ENCODE measurements around the gene RCOR2. TPM values are rescaled to one million over a fixed set of nuclear protein-coding genes. Genes with fewer than 3 reads are reported as not detected.

The RCOR2 gene
- total RNA-seq, 1 donor from 2014 or later = 286 TPM

- Mint-ChIP-seq H3K4me3 (ENCODE audit: unreplicated experiment) (peak overlapping the region; percentile 93), H3K36me3 (ENCODE audit: unreplicated experiment) (no peaks in the 10 kb centered on the region), H3K27ac (ENCODE audit: unreplicated experiment) (peak overlapping the region; percentile 86), H3K4me1 (ENCODE audit: low read depth, unreplicated experiment) (peaks cover 22% of the 10 kb centered on the region), H3K27me3 (ENCODE audit: unreplicated experiment) (peaks cover 32% of the 10 kb centered on the region), H3K9me3 (ENCODE audit: unreplicated experiment) (peaks cover 28% of the 10 kb centered on the region)
- no peak for DNase-seq
- TF ChIP-seq, protein P1, sequence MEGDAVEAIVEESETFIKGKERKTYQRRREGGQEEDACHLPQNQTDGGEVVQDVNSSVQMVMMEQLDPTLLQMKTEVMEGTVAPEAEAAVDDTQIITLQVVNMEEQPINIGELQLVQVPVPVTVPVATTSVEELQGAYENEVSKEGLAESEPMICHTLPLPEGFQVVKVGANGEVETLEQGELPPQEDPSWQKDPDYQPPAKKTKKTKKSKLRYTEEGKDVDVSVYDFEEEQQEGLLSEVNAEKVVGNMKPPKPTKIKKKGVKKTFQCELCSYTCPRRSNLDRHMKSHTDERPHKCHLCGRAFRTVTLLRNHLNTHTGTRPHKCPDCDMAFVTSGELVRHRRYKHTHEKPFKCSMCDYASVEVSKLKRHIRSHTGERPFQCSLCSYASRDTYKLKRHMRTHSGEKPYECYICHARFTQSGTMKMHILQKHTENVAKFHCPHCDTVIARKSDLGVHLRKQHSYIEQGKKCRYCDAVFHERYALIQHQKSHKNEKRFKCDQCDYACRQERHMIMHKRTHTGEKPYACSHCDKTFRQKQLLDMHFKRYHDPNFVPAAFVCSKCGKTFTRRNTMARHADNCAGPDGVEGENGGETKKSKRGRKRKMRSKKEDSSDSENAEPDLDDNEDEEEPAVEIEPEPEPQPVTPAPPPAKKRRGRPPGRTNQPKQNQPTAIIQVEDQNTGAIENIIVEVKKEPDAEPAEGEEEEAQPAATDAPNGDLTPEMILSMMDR (IDR thresholded peaks at IDR 0.05; ENCODE audit: partially characterized antibody, unreplicated experiment) = no peak
Measured at GRCh38 chr11:63914896-63915691, 1.9 kb downstream of the RCOR2 start.

DNA sequence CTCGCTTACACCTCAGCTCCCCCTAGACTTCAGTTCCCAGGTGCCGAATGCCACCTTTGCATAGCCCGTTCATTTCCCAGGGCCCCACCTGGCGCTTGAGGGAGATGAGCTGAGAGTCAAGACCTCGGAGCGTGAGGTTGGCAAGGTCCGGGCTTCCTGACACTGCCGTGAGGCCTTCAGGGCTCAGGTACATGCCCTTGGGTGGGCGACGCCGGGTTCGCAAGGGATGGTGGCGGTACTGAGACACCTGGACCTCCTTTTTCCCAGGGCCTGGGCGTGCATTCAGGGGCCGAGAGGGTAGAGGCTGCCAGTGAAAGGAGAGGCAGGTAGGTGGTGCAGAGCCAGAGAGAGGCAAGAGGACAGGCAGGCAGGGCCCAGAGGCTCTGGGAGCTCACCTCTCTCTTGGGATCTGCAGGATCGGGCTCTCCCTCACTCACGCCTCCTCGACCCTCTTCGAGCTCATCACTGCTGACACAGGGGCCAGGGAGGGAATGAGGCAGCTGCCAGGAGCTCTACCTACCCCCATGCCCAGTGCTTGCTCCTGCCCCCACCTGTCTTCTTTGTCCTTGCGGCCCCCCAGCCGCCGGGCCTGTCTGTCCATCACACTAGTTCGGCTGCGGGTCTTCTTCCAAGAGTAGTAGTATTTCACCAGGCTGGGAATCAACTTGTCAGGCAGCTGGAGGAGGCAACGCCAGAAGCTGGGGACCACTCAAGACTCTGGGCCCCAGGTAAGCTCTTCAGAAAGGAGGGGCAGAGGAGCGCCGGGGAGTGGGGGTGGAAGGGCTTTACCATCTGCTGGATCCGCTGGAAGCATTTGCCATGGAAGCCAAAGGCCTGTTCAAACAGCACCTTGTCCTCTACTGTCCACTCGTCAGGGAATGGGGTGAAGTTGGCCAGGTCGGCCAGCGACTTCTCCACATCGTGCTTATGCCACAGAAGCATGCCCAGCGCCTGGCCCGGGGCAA is 2.8 kb downstream of the RCOR2 start:
- no peaks in the 10 kb centered on the region for H3K36me3 Mint-ChIP-seq (ENCODE audit: unreplicated experiment)
- TF ChIP-seq, protein P1 (IDR thresholded peaks at IDR 0.05; ENCODE audit: partially characterized antibody, unreplicated experiment) = no peak
- peaks cover 35% of the 10 kb centered on the region for H3K27me3 Mint-ChIP-seq (ENCODE audit: unreplicated experiment)
- H3K4me3 Mint-ChIP-seq (ENCODE audit: unreplicated experiment) = peak overlapping the region; percentile 93
- no peak for DNase-seq
- peaks cover 23% of the 10 kb centered on the region for H3K4me1 Mint-ChIP-seq (ENCODE audit: low read depth, unreplicated experiment)
- peaks cover 26% of the 10 kb centered on the region for H3K9me3 Mint-ChIP-seq (ENCODE audit: unreplicated experiment)
- H3K27ac Mint-ChIP-seq (ENCODE audit: unreplicated experiment) = peak overlapping the region; percentile 88

DNA sequence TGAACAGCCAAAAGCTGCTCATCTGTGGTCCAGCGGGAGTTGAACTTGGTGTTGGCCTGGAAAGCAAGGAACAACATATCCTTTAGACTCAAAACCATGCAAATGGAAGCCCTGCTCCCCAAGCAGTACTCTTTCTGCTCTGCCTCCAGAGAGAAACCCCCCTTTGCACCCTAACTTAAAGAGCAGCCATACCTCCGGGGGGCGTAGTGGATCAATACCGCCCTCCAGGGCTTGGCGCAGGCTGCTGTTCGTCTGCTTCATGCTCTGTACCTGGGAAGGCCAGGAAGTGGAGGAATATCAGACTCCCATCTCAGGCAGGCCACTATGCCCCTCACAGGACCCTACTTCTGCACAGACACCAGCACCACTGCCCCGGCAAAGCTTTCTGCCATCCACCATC is 4.3 kb downstream of the RCOR2 start:
- Mint-ChIP-seq H3K4me3 (ENCODE audit: unreplicated experiment) (peak overlapping the region; percentile 85), H3K36me3 (ENCODE audit: unreplicated experiment) (no peaks in the 10 kb centered on the region), H3K27ac (ENCODE audit: unreplicated experiment) (peak overlapping the region; percentile 98), H3K9me3 (ENCODE audit: unreplicated experiment) (peaks cover 25% of the 10 kb centered on the region), H3K4me1 (ENCODE audit: low read depth, unreplicated experiment) (peaks cover 24% of the 10 kb centered on the region), H3K27me3 (ENCODE audit: unreplicated experiment) (peaks cover 31% of the 10 kb centered on the region)
- TF ChIP-seq, protein P1 (IDR thresholded peaks at IDR 0.05; ENCODE audit: partially characterized antibody, unreplicated experiment) = no peak
- DNase-seq = peak; percentile 29

DNA sequence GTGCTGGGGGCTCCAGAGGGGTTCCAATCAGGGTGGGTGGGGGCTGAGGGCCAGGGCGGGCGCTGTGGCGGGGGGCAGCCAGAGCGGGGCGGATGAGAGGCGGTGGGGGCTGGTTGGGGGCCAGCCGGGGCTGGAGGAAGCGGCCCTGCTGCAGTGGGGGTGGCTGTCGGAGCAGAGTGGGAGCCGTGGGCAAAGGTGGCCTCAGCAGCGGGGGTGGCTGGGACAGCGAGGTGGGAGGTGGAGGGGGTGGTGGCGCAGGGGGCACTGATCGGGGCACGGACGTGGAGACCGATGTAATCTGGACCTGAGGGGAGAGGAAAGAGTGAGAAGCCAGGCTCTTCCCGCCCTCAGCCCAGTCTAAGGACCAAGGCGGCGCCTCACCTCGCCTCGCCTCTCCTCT is 5.1 kb downstream of the RCOR2 start:
- Mint-ChIP-seq H3K27ac (ENCODE audit: unreplicated experiment) (peak overlapping the region; percentile 98), H3K4me3 (ENCODE audit: unreplicated experiment) (peak overlapping the region; percentile 85)

More for the DNA sequence above, 5.1 kb downstream of the RCOR2 start:
- TF ChIP-seq, protein P1 (IDR thresholded peaks at IDR 0.05; ENCODE audit: partially characterized antibody, unreplicated experiment) = no peak
- no peaks in the 10 kb centered on the region for H3K36me3 Mint-ChIP-seq (ENCODE audit: unreplicated experiment)
- H3K4me1 Mint-ChIP-seq (ENCODE audit: low read depth, unreplicated experiment) = peaks cover 24% of the 10 kb centered on the region
- H3K9me3 Mint-ChIP-seq (ENCODE audit: unreplicated experiment) = peaks cover 25% of the 10 kb centered on the region
- peaks cover 31% of the 10 kb centered on the region for H3K27me3 Mint-ChIP-seq (ENCODE audit: unreplicated experiment)
- no peak for DNase-seq

Data from glutamatergic neuron (in vitro differentiated cells).